WTC11 (cell line): ENCODE results near the gene PTPRU. TPM values are rescaled to one million over a fixed set of nuclear protein-coding genes. Genes with fewer than 3 reads are reported as not detected.

Source experiments
- ATAC-seq: fragments of 200-7000 bp; cut with Tn5 transposase; 2 replicates; pipeline ENCODE4 v1.10.0; 2021; ENCODE audit warnings: mild to moderate bottlenecking, moderate library complexity
- CTCF ChIA-PET: fragments of 300-600 bp; sonication (Branson Sonifier 250); formaldehyde crosslinking; loops from one replicate; lab custom pipeline; 2021; ENCODE audit warnings: antibody characterized with exemption; lab: Charles Lee
- POLR2A ChIA-PET: fragments of 350-600 bp; sonication (Branson Sonifier 250); formaldehyde crosslinking; loops from one replicate; lab custom pipeline; 2021; ENCODE audit warnings: antibody characterized with exemption; lab: Charles Lee
- DNase-seq: peaks from one replicate; pipeline ENCODE4 v3.0.0; 2021; ENCODE audit warnings: low spot score
- H3K27ac Mint-ChIP-seq: 2 replicates; pipeline ENCODE4 v1.8.0; 2021; ENCODE audit warnings: mixed read lengths
- H3K27me3 Mint-ChIP-seq: 2 replicates; pipeline ENCODE4 v1.8.0; 2021; ENCODE audit warnings: low read depth, mild to moderate bottlenecking, moderate library complexity, mixed read lengths
- H3K36me3 Mint-ChIP-seq: 2 replicates; pipeline ENCODE4 v1.8.0; 2021; ENCODE audit warnings: mixed read lengths
- H3K4me1 Mint-ChIP-seq: 2 replicates; pipeline ENCODE4 v1.8.0; 2022; ENCODE audit warnings: mixed read lengths
- H3K4me3 Mint-ChIP-seq: 2 replicates; pipeline ENCODE4 v1.8.0; 2021; ENCODE audit warnings: mild to moderate bottlenecking, moderate library complexity, mixed read lengths
- H3K9me3 Mint-ChIP-seq: 2 replicates; pipeline ENCODE4 v1.8.0; 2021; ENCODE audit warnings: mixed read lengths
- ARID4B ChIP-seq: sonication (generic); formaldehyde crosslinking; IDR thresholded peaks from 2 replicates; pipeline ENCODE4 v1.8.0; 2023; ENCODE audit warnings: missing genetic modification reagents, mild to moderate bottlenecking, borderline replicate concordance
- E2F4 ChIP-seq: sonication (generic); formaldehyde crosslinking; IDR thresholded peaks from 2 replicates; pipeline ENCODE4 v1.8.1; 2022; ENCODE audit warnings: low read depth, mild to moderate bottlenecking, moderate library complexity, missing genetic modification reagents, borderline replicate concordance
- HMGXB4 ChIP-seq: sonication (generic); formaldehyde crosslinking; IDR thresholded peaks from 2 replicates; pipeline ENCODE4 v1.8.1; 2023; ENCODE audit warnings: mild to moderate bottlenecking, moderate library complexity, missing genetic modification reagents
- MAX ChIP-seq: sonication (generic); formaldehyde crosslinking; IDR thresholded peaks from 2 replicates; pipeline ENCODE4 v1.8.0; 2022; ENCODE audit warnings: mild to moderate bottlenecking, missing genetic modification reagents
- MLX ChIP-seq: sonication (generic); formaldehyde crosslinking; IDR thresholded peaks from 2 replicates; pipeline ENCODE4 v1.8.1; 2023; ENCODE audit warnings: mild to moderate bottlenecking, missing genetic modification reagents, moderate library complexity
- PREB ChIP-seq: sonication (generic); formaldehyde crosslinking; IDR thresholded peaks from 2 replicates; pipeline ENCODE4 v1.8.1; 2022; ENCODE audit warnings: mild to moderate bottlenecking, missing genetic modification reagents, moderate library complexity, borderline replicate concordance
- ZMAT4 ChIP-seq: fragments of 250-450 bp; sonication (Bioruptor Pico); IDR thresholded peaks from 2 replicates; pipeline ENCODE4 v1.9.0; 2021; ENCODE audit warnings: mild to moderate bottlenecking
- ZNF281 ChIP-seq: sonication (generic); formaldehyde crosslinking; IDR thresholded peaks from 2 replicates; pipeline ENCODE4 v1.8.0; 2023; ENCODE audit warnings: mild to moderate bottlenecking, missing genetic modification reagents
- ZNF512 ChIP-seq: sonication (generic); formaldehyde crosslinking; IDR thresholded peaks from 2 replicates; pipeline ENCODE4 v1.8.1; 2022; ENCODE audit warnings: missing genetic modification reagents, borderline replicate concordance
- ZNF532 ChIP-seq: fragments of 250-450 bp; sonication (Bioruptor Pico); IDR thresholded peaks from 2 replicates; pipeline ENCODE4 v1.9.0; 2021; ENCODE audit warnings: mild to moderate bottlenecking, borderline replicate concordance
- total RNA-seq: library from RNA; stranded (reverse); gene quantifications from 3 replicates; pipeline ENCODE4 v1.2.3, GENCODE V29; 2021

Gene PTPRU
- total RNA-seq, 1 experiment from 2014 or later, result 75.4 TPM

GRCh38 chr1:29289493-29289892, 53.2 kb downstream of the PTPRU start (continued):
- TF ChIP-seq ZNF532 (CRISPR knock-in tag), result no peak
- TF ChIP-seq MAX (CRISPR knock-in tag), result no peak

- Mint-ChIP-seq H3K36me3 (peaks cover 15% of the 10 kb centered on the region; the same call in 1 of the 2 replicates), H3K4me3 (no peak overlapping the region), H3K27ac (peak overlapping the region; percentile 44; the same call in 1 of the 2 replicates), H3K9me3 (no peaks in the 10 kb centered on the region), H3K27me3 (no peaks in the 10 kb centered on the region), H3K4me1 (peaks cover 3% of the 10 kb centered on the region)
- no peak for ATAC-seq
- TF ChIP-seq ZNF512 (CRISPR knock-in tag), result no peak
- no peak for DNase-seq
- CTCF ChIA-PET, result interaction anchor here (0.6 to 0.9 kb wide), 2 partner anchors 10 to 1536 kb away, joined by 3 read pairs; no protein-coding TSS in a partner anchor
- POLR2A ChIA-PET, result no interaction called here
Observed at GRCh38 chr1:29290414-29290985, 54.2 kb downstream of the PTPRU start.

- ChIA-PET CTCF (interaction anchor here (1.2 kb wide), 1 partner anchor 49 kb away, joined by 4 read pairs; no protein-coding TSS in a partner anchor), POLR2A (interaction anchor here (0.6 to 0.7 kb wide), 2 partner anchors 21 to 487 kb away, joined by 3 read pairs; no protein-coding TSS in a partner anchor)
- ATAC-seq (no peak), DNase-seq (no peak)
- H3K27me3 Mint-ChIP-seq, result no peaks in the 10 kb centered on the region
- H3K27ac Mint-ChIP-seq, result no peak overlapping the region
- H3K4me1 Mint-ChIP-seq, result peaks cover 3% of the 10 kb centered on the region
- no peak for TF ChIP-seq ZMAT4 (CRISPR knock-in tag)
- no peak for TF ChIP-seq MLX
- TF ChIP-seq E2F4 (CRISPR knock-in tag), result no peak
- no peak for TF ChIP-seq PREB (CRISPR knock-in tag)
- TF ChIP-seq ZNF281 (CRISPR knock-in tag), result no peak
- no peak for TF ChIP-seq HMGXB4 (CRISPR knock-in tag)
- no peak for TF ChIP-seq ARID4B (CRISPR knock-in tag)
- no peaks in the 10 kb centered on the region for H3K9me3 Mint-ChIP-seq
- H3K4me3 Mint-ChIP-seq, result no peak overlapping the region
- H3K36me3 Mint-ChIP-seq, result peaks cover 15% of the 10 kb centered on the region; the same call in 1 of the 2 replicates
Observed at GRCh38 chr1:29291756-29292155, 55.4 kb downstream of the PTPRU start.
